Measurements from ENCODE around the gene TCEA3. TPM values are rescaled to one million over a fixed set of nuclear protein-coding genes. Genes with fewer than 3 reads are reported as not detected.

The TCEA3 gene
- total RNA-seq, 4 donors from 2014 or later: 39.5 to 49.1 (median 46.2) TPM

GRCh38 chr1:23428136-23428905 lies 3.8 kb upstream of the TCEA3 start:
- H3K4me3 ChIP-seq (ENCODE audit: low read depth, poor library complexity, severe bottlenecking): no peak overlapping the region
- DNase-seq (ENCODE audit: low spot score in 2 of 2): no peak
- WGBS, 2 donors: 73 to 85% methylated on average over 2 of the region's 2 CpGs
- intact Hi-C loops (cut with DNase I; ENCODE audit: low total_unique reads): loop anchor here (10.0 kb wide), 1 partner anchor 56 kb away; the partner anchor contains the start of gene ASAP3
- TF ChIP-seq POLR2A (IDR thresholded peaks at IDR 0.05) (no peak), CTCF (IDR thresholded peaks at IDR 0.05) (no peak)

GRCh38 chr1:23427550-23427949 lies 3.0 kb upstream of the TCEA3 start:
- 97 to 100% methylated on average over 3 of the region's 3 CpGs for WGBS, 2 donors
- no peak for TF ChIP-seq POLR2A (IDR thresholded peaks at IDR 0.05)
- no peak for DNase-seq (ENCODE audit: low spot score in 2 of 2)
- no peak overlapping the region for H3K4me3 ChIP-seq (ENCODE audit: low read depth, poor library complexity, severe bottlenecking)
- intact Hi-C loops (cut with DNase I; ENCODE audit: low total_unique reads): loop anchor here (10.0 kb wide), 1 partner anchor 57 kb away; the partner anchor contains the start of gene ASAP3

GRCh38 chr1:23426828-23427227 lies 2.3 kb upstream of the TCEA3 start:
- no peak for TF ChIP-seq POLR2A (IDR thresholded peaks at IDR 0.05)
- no peak for TF ChIP-seq CTCF (IDR thresholded peaks at IDR 0.05)
- no peak for DNase-seq (ENCODE audit: low spot score in 2 of 2)
- H3K4me3 ChIP-seq (ENCODE audit: low read depth, poor library complexity, severe bottlenecking): no peak overlapping the region
- 19 to 55% methylated on average over 2 of the region's 2 CpGs for WGBS, 2 donors
- intact Hi-C loops (cut with DNase I; ENCODE audit: low total_unique reads): loop anchor here (10.0 kb wide), 1 partner anchor 58 kb away; the partner anchor contains the start of gene ASAP3

GRCh38 chr1:23425193-23425494 lies 596 bp upstream of the TCEA3 start:
- WGBS, 2 donors: 30 to 37% methylated on average over 5 of the region's 5 CpGs
- no peak for TF ChIP-seq POLR2A (IDR thresholded peaks at IDR 0.05)
- no peak for TF ChIP-seq CTCF (IDR thresholded peaks at IDR 0.05)
- H3K4me3 ChIP-seq (ENCODE audit: low read depth, poor library complexity, severe bottlenecking): no peak overlapping the region
- intact Hi-C loops (cut with DNase I; ENCODE audit: low total_unique reads): loop anchor here (10.0 kb wide), 1 partner anchor 60 kb away; the partner anchor contains the start of gene ASAP3
- DNase-seq (ENCODE audit: low spot score in 2 of 2): no peak

- peak overlapping the region; percentile 41 for H3K4me3 ChIP-seq (ENCODE audit: low read depth, poor library complexity, severe bottlenecking)
- intact Hi-C loops (cut with DNase I; ENCODE audit: low total_unique reads): loop anchor here (10.0 kb wide), 1 partner anchor 61 kb away; the partner anchor contains the start of gene ASAP3
- DNase-seq (ENCODE audit: low spot score in 2 of 2): no peak
- no peak for TF ChIP-seq CTCF (IDR thresholded peaks at IDR 0.05)
- TF ChIP-seq POLR2A (IDR thresholded peaks at IDR 0.05): no peak
- 11 to 15% methylated on average over 27 to 41 of the region's 46 CpGs for WGBS, 2 donors
Measured at GRCh38 chr1:23423415-23424292, 894 bp downstream of the TCEA3 start.

- WGBS, 2 donors: 35 to 43% methylated on average over 5 to 6 of the region's 6 CpGs
- TF ChIP-seq POLR2A (IDR thresholded peaks at IDR 0.05): no peak
- TF ChIP-seq CTCF (IDR thresholded peaks at IDR 0.05): no peak
- intact Hi-C loops (cut with DNase I; ENCODE audit: low total_unique reads): loop anchor here (10.0 kb wide), 1 partner anchor 62 kb away; the partner anchor contains the start of gene ASAP3
- H3K4me3 ChIP-seq (ENCODE audit: low read depth, poor library complexity, severe bottlenecking): no peak overlapping the region
- no peak for DNase-seq (ENCODE audit: low spot score in 2 of 2)
Measured at GRCh38 chr1:23422941-23423340, 1.6 kb downstream of the TCEA3 start.
